HEK293 (cell line): Measurements from ENCODE around the gene MAGED2.

Experiments
- CTCF ChIA-PET: fragments of 350-600 bp; formaldehyde crosslinking; extraction: SDS; loops from one replicate; lab custom pipeline; 2021; ENCODE audit warnings: antibody characterized with exemption; lab: Yijun Ruan, JAX
- POLR2A ChIA-PET: fragments of 300-600 bp; formaldehyde crosslinking; extraction: SDS; loops from one replicate; lab custom pipeline; 2020; ENCODE audit warnings: antibody characterized with exemption, inconsistent platforms; lab: Yijun Ruan, JAX
- H3K27ac ChIP-seq: fragments of 200-500 bp; sonication (Bioruptor generic); 2 replicates; pipeline ENCODE4 v1.5.1; 2014; ENCODE audit warnings: low read depth, low read length, control low read depth, inconsistent platforms; ENCODE audit errors: extremely low read depth
- H3K36me3 ChIP-seq, 2 experiments: fragments of 200-500 bp in 1 of 2; sonication (Bioruptor generic) in 1 of 2; 1 replicate in 1 of 2; 2 replicates in 1 of 2; pipeline ENCODE4 v1.5.1; 2014 to 2017; ENCODE audit warnings: inconsistent platforms in 2 of 2, low read length in 2 of 2; ENCODE audit not compliant: control insufficient read depth in 2 of 2, insufficient read depth in 1 of 2
- H3K4me1 ChIP-seq: fragments of 200-500 bp; sonication (Bioruptor generic); 2 replicates; pipeline ENCODE4 v1.5.1; 2014; ENCODE audit warnings: mild to moderate bottlenecking, low read length, inconsistent platforms; ENCODE audit not compliant: control insufficient read depth, insufficient read depth
- H3K4me3 ChIP-seq: 2 replicates; pipeline ENCODE4 v1.5.1; 2011; ENCODE audit warnings: low read depth, mild to moderate bottlenecking, control low read depth, low read length, moderate library complexity
- H3K9me3 ChIP-seq: fragments of 200-500 bp; sonication (Bioruptor generic); 2 replicates; pipeline ENCODE4 v1.5.1; 2014; ENCODE audit warnings: low read depth, low read length, inconsistent platforms; ENCODE audit not compliant: control insufficient read depth, insufficient read depth
- AEBP2 ChIP-seq: fragments of 450-650 bp; formaldehyde crosslinking; IDR thresholded peaks from 2 replicates; pipeline ENCODE4 v1.5.1; 2016; ENCODE audit warnings: missing biosample characterization, missing genetic modification characterization, borderline replicate concordance
- BCL11A ChIP-seq: fragments of 450-650 bp; formaldehyde crosslinking; IDR thresholded peaks from 2 replicates; pipeline ENCODE4 v1.5.1; 2016; ENCODE audit warnings: low read depth, missing biosample characterization, missing genetic modification characterization
- HIC1 ChIP-seq: fragments of 450-650 bp; formaldehyde crosslinking; IDR thresholded peaks from 2 replicates; pipeline ENCODE4 v1.5.1; 2016; ENCODE audit warnings: missing biosample characterization, missing genetic modification characterization
- MYNN ChIP-seq: fragments of 450-650 bp; formaldehyde crosslinking; IDR thresholded peaks from 2 replicates; pipeline ENCODE4 v1.5.1; 2016; ENCODE audit warnings: missing biosample characterization, missing genetic modification characterization, borderline replicate concordance
- RBAK ChIP-seq: fragments of 450-650 bp; formaldehyde crosslinking; IDR thresholded peaks from 2 replicates; pipeline ENCODE4 v1.5.1; 2016; ENCODE audit warnings: missing biosample characterization, missing genetic modification characterization
- SP3 ChIP-seq: fragments of 450-650 bp; formaldehyde crosslinking; IDR thresholded peaks from 2 replicates; pipeline ENCODE4 v1.5.1; 2016; ENCODE audit warnings: missing biosample characterization, missing genetic modification characterization
- ZBTB21 ChIP-seq: fragments of 450-650 bp; formaldehyde crosslinking; IDR thresholded peaks from 2 replicates; pipeline ENCODE4 v1.5.1; 2017; ENCODE audit warnings: missing biosample characterization, missing genetic modification characterization
- ZNF10 ChIP-seq: fragments of 450-650 bp; formaldehyde crosslinking; IDR thresholded peaks from 2 replicates; pipeline ENCODE4 v1.5.1; 2017; ENCODE audit warnings: missing biosample characterization, missing genetic modification characterization
- ZNF274 ChIP-seq, 2 experiments: fragments of 200-500 bp in 1 of 2; fragments of 450-650 bp in 1 of 2; sonication (Bioruptor generic) in 1 of 2; formaldehyde crosslinking in 1 of 2; IDR thresholded peaks; 2 replicates each; pipeline versions ENCODE4 v1.5.1 to v1.6.1; 2014 to 2016; ENCODE audit warnings: borderline replicate concordance in 1 of 2, inconsistent platforms in 1 of 2, low read length in 1 of 2, missing biosample characterization in 1 of 2, missing genetic modification characterization in 1 of 2
- ZNF394 ChIP-seq: fragments of 450-650 bp; formaldehyde crosslinking; IDR thresholded peaks from 2 replicates; pipeline ENCODE4 v1.5.1; 2016; ENCODE audit warnings: missing biosample characterization, missing genetic modification characterization, mild to moderate bottlenecking, moderate library complexity, borderline replicate concordance
- ZNF544 ChIP-seq: fragments of 450-650 bp; formaldehyde crosslinking; IDR thresholded peaks from 2 replicates; pipeline ENCODE4 v1.5.0; 2017; ENCODE audit warnings: missing biosample characterization, missing genetic modification characterization
- ZNF560 ChIP-seq: fragments of 450-650 bp; formaldehyde crosslinking; IDR thresholded peaks from 2 replicates; pipeline ENCODE4 v1.5.1; 2017; ENCODE audit warnings: missing biosample characterization, missing genetic modification characterization, borderline replicate concordance
- ZNF623 ChIP-seq: fragments of 450-650 bp; formaldehyde crosslinking; IDR thresholded peaks from 2 replicates; pipeline ENCODE4 v1.5.1; 2016; ENCODE audit warnings: missing biosample characterization, missing genetic modification characterization
- ZNF629 ChIP-seq: fragments of 450-650 bp; formaldehyde crosslinking; IDR thresholded peaks from 2 replicates; pipeline ENCODE4 v1.5.1; 2017; ENCODE audit warnings: missing biosample characterization, missing genetic modification characterization
- ZNF777 ChIP-seq: fragments of 450-650 bp; formaldehyde crosslinking; IDR thresholded peaks from 2 replicates; pipeline ENCODE4 v1.5.1; 2017; ENCODE audit warnings: missing biosample characterization, missing genetic modification characterization, borderline replicate concordance
- ZNF785 ChIP-seq: fragments of 450-650 bp; formaldehyde crosslinking; IDR thresholded peaks from 2 replicates; pipeline ENCODE4 v1.5.1; 2016; ENCODE audit warnings: missing biosample characterization, missing genetic modification characterization
- ZNF792 ChIP-seq: fragments of 450-650 bp; formaldehyde crosslinking; IDR thresholded peaks from 2 replicates; pipeline ENCODE4 v1.5.1; 2016; ENCODE audit warnings: missing biosample characterization, missing genetic modification characterization
- TF ChIP-seq, protein P1 (sequence below): fragments of 450-650 bp; formaldehyde crosslinking; IDR thresholded peaks from 2 replicates; pipeline ENCODE4 v1.5.1; 2016; ENCODE audit warnings: missing biosample characterization, missing genetic modification characterization, borderline replicate concordance

MAGED2 gene

GRCh38 chrX:54794028-54794427, 13.5 kb upstream of the MAGED2 start:
- CTCF ChIA-PET = no interaction called here
- TF ChIP-seq ZNF10 (tag by site-specific recombination) (no peak), SP3 (no peak), ZNF629 (tag by site-specific recombination) (no peak), ZNF623 (no peak), RBAK (tag by site-specific recombination) (no peak), ZNF785 (no peak), HIC1 (tag by site-specific recombination) (no peak)
- TF ChIP-seq, protein P1, sequence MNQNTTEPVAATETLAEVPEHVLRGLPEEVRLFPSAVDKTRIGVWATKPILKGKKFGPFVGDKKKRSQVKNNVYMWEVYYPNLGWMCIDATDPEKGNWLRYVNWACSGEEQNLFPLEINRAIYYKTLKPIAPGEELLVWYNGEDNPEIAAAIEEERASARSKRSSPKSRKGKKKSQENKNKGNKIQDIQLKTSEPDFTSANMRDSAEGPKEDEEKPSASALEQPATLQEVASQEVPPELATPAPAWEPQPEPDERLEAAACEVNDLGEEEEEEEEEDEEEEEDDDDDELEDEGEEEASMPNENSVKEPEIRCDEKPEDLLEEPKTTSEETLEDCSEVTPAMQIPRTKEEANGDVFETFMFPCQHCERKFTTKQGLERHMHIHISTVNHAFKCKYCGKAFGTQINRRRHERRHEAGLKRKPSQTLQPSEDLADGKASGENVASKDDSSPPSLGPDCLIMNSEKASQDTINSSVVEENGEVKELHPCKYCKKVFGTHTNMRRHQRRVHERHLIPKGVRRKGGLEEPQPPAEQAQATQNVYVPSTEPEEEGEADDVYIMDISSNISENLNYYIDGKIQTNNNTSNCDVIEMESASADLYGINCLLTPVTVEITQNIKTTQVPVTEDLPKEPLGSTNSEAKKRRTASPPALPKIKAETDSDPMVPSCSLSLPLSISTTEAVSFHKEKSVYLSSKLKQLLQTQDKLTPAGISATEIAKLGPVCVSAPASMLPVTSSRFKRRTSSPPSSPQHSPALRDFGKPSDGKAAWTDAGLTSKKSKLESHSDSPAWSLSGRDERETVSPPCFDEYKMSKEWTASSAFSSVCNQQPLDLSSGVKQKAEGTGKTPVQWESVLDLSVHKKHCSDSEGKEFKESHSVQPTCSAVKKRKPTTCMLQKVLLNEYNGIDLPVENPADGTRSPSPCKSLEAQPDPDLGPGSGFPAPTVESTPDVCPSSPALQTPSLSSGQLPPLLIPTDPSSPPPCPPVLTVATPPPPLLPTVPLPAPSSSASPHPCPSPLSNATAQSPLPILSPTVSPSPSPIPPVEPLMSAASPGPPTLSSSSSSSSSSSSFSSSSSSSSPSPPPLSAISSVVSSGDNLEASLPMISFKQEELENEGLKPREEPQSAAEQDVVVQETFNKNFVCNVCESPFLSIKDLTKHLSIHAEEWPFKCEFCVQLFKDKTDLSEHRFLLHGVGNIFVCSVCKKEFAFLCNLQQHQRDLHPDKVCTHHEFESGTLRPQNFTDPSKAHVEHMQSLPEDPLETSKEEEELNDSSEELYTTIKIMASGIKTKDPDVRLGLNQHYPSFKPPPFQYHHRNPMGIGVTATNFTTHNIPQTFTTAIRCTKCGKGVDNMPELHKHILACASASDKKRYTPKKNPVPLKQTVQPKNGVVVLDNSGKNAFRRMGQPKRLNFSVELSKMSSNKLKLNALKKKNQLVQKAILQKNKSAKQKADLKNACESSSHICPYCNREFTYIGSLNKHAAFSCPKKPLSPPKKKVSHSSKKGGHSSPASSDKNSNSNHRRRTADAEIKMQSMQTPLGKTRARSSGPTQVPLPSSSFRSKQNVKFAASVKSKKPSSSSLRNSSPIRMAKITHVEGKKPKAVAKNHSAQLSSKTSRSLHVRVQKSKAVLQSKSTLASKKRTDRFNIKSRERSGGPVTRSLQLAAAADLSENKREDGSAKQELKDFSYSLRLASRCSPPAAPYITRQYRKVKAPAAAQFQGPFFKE (tag by site-specific recombination) = no peak
- Histone ChIP-seq H3K36me3 (no peaks in the 10 kb centered on the region), H3K9me3 (no peaks in the 10 kb centered on the region), H3K4me3 (no peak overlapping the region), H3K4me1 (no peaks in the 10 kb centered on the region), H3K27ac (no peak overlapping the region)
- POLR2A ChIA-PET = no interaction called here

- no peak overlapping the region for H3K27ac ChIP-seq
- H3K36me3 ChIP-seq = no peaks in the 10 kb centered on the region
- POLR2A ChIA-PET = no interaction called here
- TF ChIP-seq ZNF274 (IDR thresholded peaks at IDR 0.05; ENCODE audit: low read length) = no peak
- no peak for TF ChIP-seq ZNF274 (tag by site-specific recombination; IDR thresholded peaks at IDR 0.05; ENCODE audit: borderline replicate concordance)
- no peak for TF ChIP-seq BCL11A (tag by site-specific recombination)
- no peak for TF ChIP-seq ZNF792 (tag by site-specific recombination)
- TF ChIP-seq ZNF560 (tag by site-specific recombination) = no peak
- TF ChIP-seq MYNN (tag by site-specific recombination) = no peak
- TF ChIP-seq AEBP2 (tag by site-specific recombination) = no peak
- TF ChIP-seq ZNF394 = no peak
- TF ChIP-seq ZBTB21 (tag by site-specific recombination) = no peak
- TF ChIP-seq ZNF777 = no peak
- no peak for TF ChIP-seq ZNF544 (tag by site-specific recombination)
- TF ChIP-seq, all 188 proteins: peak for 0
- CTCF ChIA-PET = no interaction called here
- Histone ChIP-seq H3K4me1 (no peaks in the 10 kb centered on the region), H3K9me3 (no peaks in the 10 kb centered on the region), H3K4me3 (no peak overlapping the region)
These were observed 12.8 kb upstream of the MAGED2 start for GRCh38 chrX:54794795-54795194.
